ENCODE measurements around the gene MDM4.

MDM4 gene

GRCh38 chr1:204583909-204584632 is 67.9 kb downstream of the MDM4 start:
- no peak for DNase-seq

- no peak for DNase-seq
These were observed 68.6 kb downstream of the MDM4 start for GRCh38 chr1:204584699-204585372.

GRCh38 chr1:204587621-204588020 is 71.4 kb downstream of the MDM4 start:
- DNase-seq = no peak

GRCh38 chr1:204588826-204589225 is 72.6 kb downstream of the MDM4 start:
- DNase-seq = no peak

- no peak for DNase-seq
These were observed 73.3 kb downstream of the MDM4 start for GRCh38 chr1:204589409-204590038.

GRCh38 chr1:204591473-204592090 is 75.4 kb downstream of the MDM4 start:
- DNase-seq = no peak

GRCh38 chr1:204592246-204592948 is 76.2 kb downstream of the MDM4 start:
- DNase-seq = no peak

GRCh38 chr1:204598319-204598969 is 82.2 kb downstream of the MDM4 start:
- no peak for DNase-seq

GRCh38 chr1:204599098-204599497 is 82.9 kb downstream of the MDM4 start:
- DNase-seq = no peak

- no peak for DNase-seq
These were observed 83.4 kb downstream of the MDM4 start for GRCh38 chr1:204599596-204599995.

GRCh38 chr1:204600203-204600602 is 84.0 kb downstream of the MDM4 start:
- DNase-seq = no peak

- no peak for DNase-seq
These were observed 84.8 kb downstream of the MDM4 start for GRCh38 chr1:204600968-204601367.

- no peak for DNase-seq
These were observed 85.9 kb downstream of the MDM4 start for GRCh38 chr1:204602111-204602579.

- no peak for DNase-seq
These were observed 86.8 kb downstream of the MDM4 start for GRCh38 chr1:204602871-204603542.

- no peak for DNase-seq
These were observed 89.6 kb downstream of the MDM4 start for GRCh38 chr1:204605791-204606190.
